Neural progenitor cell (in vitro differentiated cells): ENCODE measurements around the gene MYOM1. TPM values are rescaled to one million over a fixed set of nuclear protein-coding genes. Genes with fewer than 3 reads are reported as not detected.

Experiments
- DNase-seq: peaks from one replicate; pipeline ENCODE4 v3.0.0-alpha.2; 2016; ENCODE audit warnings: low spot score
- H2AFZ ChIP-seq: fragments of 200-600 bp; sonication (generic); replicated peaks from 2 replicates; pipeline ENCODE4 v1.6.1; 2016; ENCODE audit warnings: antibody characterized with exemption
- H3F3A ChIP-seq: fragments of 200-600 bp; sonication (generic); 2 replicates; pipeline ENCODE4 v1.6.1; 2016; ENCODE audit warnings: antibody characterized with exemption, low read depth
- H3K27ac ChIP-seq: fragments of 200-600 bp; sonication (generic); 2 replicates; pipeline ENCODE4 v1.5.1; 2016; ENCODE audit warnings: mild to moderate bottlenecking
- H3K27me3 ChIP-seq: fragments of 200-600 bp; sonication (generic); 2 replicates; pipeline ENCODE4 v1.6.1; 2016; ENCODE audit warnings: mild to moderate bottlenecking, moderate library complexity
- H3K36me3 ChIP-seq: fragments of 200-600 bp; sonication (generic); 2 replicates; pipeline ENCODE4 v1.5.1; 2016
- H3K4me1 ChIP-seq: fragments of 200-600 bp; sonication (generic); 2 replicates; pipeline ENCODE4 v1.6.1; 2016; ENCODE audit warnings: mixed run types
- H3K4me2 ChIP-seq: fragments of 200-600 bp; sonication (generic); 2 replicates; pipeline ENCODE4 v1.6.1; 2016
- H3K4me3 ChIP-seq: fragments of 200-600 bp; sonication (generic); 2 replicates; pipeline ENCODE4 v1.5.1; 2016
- H3K79me2 ChIP-seq: fragments of 200-600 bp; sonication (generic); 2 replicates; pipeline ENCODE4 v1.6.1; 2016; ENCODE audit warnings: low read depth
- H3K9ac ChIP-seq: fragments of 200-600 bp; sonication (generic); 2 replicates; pipeline ENCODE4 v1.6.1; 2016
- H3K9me3 ChIP-seq: fragments of 200-600 bp; sonication (generic); 2 replicates; pipeline ENCODE4 v1.5.1; 2016; ENCODE audit warnings: low read depth
- H4K20me1 ChIP-seq: fragments of 200-600 bp; sonication (generic); 2 replicates; pipeline ENCODE4 v1.6.1; 2016; ENCODE audit warnings: low read depth
- H3K27ac Mint-ChIP-seq: 3 replicates; pipeline ENCODE4 v1.8.0; 2021; ENCODE audit warnings: mixed read lengths
- H3K27me3 Mint-ChIP-seq: 2 replicates; pipeline ENCODE4 v1.8.0; 2022; ENCODE audit warnings: low read depth, mild to moderate bottlenecking, inconsistent platforms, moderate library complexity, mixed read lengths; ENCODE audit not compliant: insufficient read depth
- H3K36me3 Mint-ChIP-seq: 3 replicates; pipeline ENCODE4 v1.8.0; 2021; ENCODE audit warnings: mixed read lengths
- H3K4me1 Mint-ChIP-seq: 3 replicates; pipeline ENCODE4 v1.8.0; 2021; ENCODE audit warnings: mixed read lengths
- H3K4me3 Mint-ChIP-seq: 3 replicates; pipeline ENCODE4 v1.8.0; 2021; ENCODE audit warnings: mild to moderate bottlenecking, moderate library complexity, mixed read lengths
- H3K9me3 Mint-ChIP-seq: 3 replicates; pipeline ENCODE4 v1.8.0; 2020; ENCODE audit warnings: mixed read lengths
- EZH2 ChIP-seq: fragments of 200-600 bp; sonication (generic); IDR thresholded peaks from 2 replicates; pipeline ENCODE4 v1.6.1; 2017; ENCODE audit warnings: antibody characterized with exemption, mild to moderate bottlenecking, moderate library complexity
- EZH2phosphoT487 ChIP-seq: fragments of 200-600 bp; sonication (generic); IDR thresholded peaks from 2 replicates; pipeline ENCODE4 v1.6.1; 2017; ENCODE audit warnings: antibody characterized with exemption
- total RNA-seq: library from RNA; depleted of rRNA; stranded (reverse); fragments of >200 nt; gene quantifications from 2 replicates; pipeline ENCODE4 v1.2.3, GENCODE V29; 2015; ENCODE audit warnings: low replicate concordance
- TF ChIP-seq, protein P1 (sequence below): fragments of 200-600 bp; sonication (generic); IDR thresholded peaks from 2 replicates; pipeline ENCODE4 v1.5.1; 2017; ENCODE audit warnings: antibody characterized with exemption, mild to moderate bottlenecking

MYOM1 gene
- total RNA-seq, 1 donor from 2014 or later = 0.45 TPM

DNA sequence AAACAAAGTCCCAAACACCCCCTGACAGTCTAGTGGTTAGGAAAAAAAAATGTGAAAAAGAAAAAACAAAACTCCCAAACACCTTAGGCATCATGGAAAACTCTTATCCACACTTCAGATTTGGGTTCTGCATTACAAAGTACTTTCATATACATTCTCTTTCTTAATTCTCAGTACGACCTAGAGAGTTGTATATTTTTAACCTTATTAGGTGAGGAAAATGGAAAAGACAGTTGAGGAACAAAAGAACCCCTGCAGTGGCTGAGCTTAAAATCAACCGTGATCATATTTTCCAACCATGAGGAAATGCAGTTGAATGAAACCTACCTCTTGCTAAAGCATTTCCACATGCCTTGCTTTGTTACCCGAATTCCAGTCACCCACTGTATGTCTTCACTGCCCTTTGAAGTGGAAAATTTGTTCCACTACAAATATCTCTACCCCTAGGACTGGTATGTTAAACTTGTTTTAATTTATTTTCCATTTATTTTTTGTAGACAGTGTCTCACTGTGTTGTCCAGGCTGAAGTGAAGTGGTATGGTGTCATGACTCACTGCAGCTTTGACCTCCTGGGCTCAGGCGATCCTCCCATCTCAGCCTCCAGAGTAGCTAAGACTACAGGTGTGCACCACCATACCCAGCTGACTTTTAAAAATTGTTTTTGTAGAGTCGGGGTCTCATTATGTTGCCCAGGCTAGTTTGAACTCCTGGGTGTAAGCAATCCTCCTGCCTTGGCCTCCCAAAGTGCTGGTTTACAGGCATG is 149.9 kb downstream of the MYOM1 start:
- Mint-ChIP-seq H3K27me3 (peaks cover 5% of the 10 kb centered on the region), H3K4me3 (no peak overlapping the region), H3K27ac (no peak overlapping the region), H3K9me3 (no peaks in the 10 kb centered on the region), H3K36me3 (no peaks in the 10 kb centered on the region), H3K4me1 (peaks cover 3% of the 10 kb centered on the region)
- Histone ChIP-seq H3K4me3 (no peak overlapping the region), H3K27me3 (no peaks in the 10 kb centered on the region), H3K27ac (no peak overlapping the region), H3F3A (no peaks in the 10 kb centered on the region), H3K9me3 (no peaks in the 10 kb centered on the region), H3K9ac (no peak overlapping the region), H3K36me3 (no peaks in the 10 kb centered on the region), H2AFZ (no peak overlapping the region), H3K4me1 (no peaks in the 10 kb centered on the region), H4K20me1 (no peaks in the 10 kb centered on the region), H3K79me2 (no peaks in the 10 kb centered on the region), H3K4me2 (no peak overlapping the region)
- TF ChIP-seq EZH2 (no peak), EZH2phosphoT487 (no peak)
- TF ChIP-seq, protein P1, sequence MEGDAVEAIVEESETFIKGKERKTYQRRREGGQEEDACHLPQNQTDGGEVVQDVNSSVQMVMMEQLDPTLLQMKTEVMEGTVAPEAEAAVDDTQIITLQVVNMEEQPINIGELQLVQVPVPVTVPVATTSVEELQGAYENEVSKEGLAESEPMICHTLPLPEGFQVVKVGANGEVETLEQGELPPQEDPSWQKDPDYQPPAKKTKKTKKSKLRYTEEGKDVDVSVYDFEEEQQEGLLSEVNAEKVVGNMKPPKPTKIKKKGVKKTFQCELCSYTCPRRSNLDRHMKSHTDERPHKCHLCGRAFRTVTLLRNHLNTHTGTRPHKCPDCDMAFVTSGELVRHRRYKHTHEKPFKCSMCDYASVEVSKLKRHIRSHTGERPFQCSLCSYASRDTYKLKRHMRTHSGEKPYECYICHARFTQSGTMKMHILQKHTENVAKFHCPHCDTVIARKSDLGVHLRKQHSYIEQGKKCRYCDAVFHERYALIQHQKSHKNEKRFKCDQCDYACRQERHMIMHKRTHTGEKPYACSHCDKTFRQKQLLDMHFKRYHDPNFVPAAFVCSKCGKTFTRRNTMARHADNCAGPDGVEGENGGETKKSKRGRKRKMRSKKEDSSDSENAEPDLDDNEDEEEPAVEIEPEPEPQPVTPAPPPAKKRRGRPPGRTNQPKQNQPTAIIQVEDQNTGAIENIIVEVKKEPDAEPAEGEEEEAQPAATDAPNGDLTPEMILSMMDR = no peak
- DNase-seq = no peak

DNA sequence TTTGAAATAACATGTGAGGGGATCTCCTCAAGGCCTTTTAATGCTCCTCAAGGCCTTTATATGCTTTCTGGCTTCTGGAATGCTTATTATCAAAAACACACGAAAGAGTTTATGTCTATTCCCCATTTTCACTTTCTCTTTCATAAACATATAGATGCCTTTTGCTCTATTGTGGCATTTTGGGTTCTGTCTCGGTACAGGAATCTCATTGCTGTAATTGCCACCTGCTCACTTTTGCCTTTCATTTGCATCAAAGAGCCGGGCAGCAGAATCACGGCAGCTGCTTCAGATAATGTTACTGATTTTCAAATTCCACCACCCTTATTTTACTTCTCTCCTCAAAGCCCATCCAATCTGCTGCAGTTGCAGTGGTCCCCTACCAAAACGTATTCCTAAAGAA is 152.0 kb downstream of the MYOM1 start:
- no peaks in the 10 kb centered on the region for H4K20me1 ChIP-seq
- H2AFZ ChIP-seq = no peak overlapping the region
- no peak for DNase-seq
- no peak overlapping the region for H3K27ac Mint-ChIP-seq
- H3K4me3 ChIP-seq = no peak overlapping the region
- H3K4me3 Mint-ChIP-seq = no peak overlapping the region
- peaks cover 2% of the 10 kb centered on the region for H3K4me1 ChIP-seq
- H3K27me3 Mint-ChIP-seq = peaks cover 2% of the 10 kb centered on the region
- no peaks in the 10 kb centered on the region for H3K27me3 ChIP-seq
- peaks cover 7% of the 10 kb centered on the region for H3K4me1 Mint-ChIP-seq
- TF ChIP-seq EZH2 = no peak
- no peak for TF ChIP-seq EZH2phosphoT487
- TF ChIP-seq, protein P1 = no peak
- H3K79me2 ChIP-seq = no peaks in the 10 kb centered on the region
- no peaks in the 10 kb centered on the region for H3K9me3 Mint-ChIP-seq
- H3K36me3 ChIP-seq = no peaks in the 10 kb centered on the region
- no peak overlapping the region for H3K9ac ChIP-seq
- no peaks in the 10 kb centered on the region for H3F3A ChIP-seq
- H3K36me3 Mint-ChIP-seq = no peaks in the 10 kb centered on the region
- no peaks in the 10 kb centered on the region for H3K9me3 ChIP-seq
- no peak overlapping the region for H3K4me2 ChIP-seq
- no peak overlapping the region for H3K27ac ChIP-seq

DNA sequence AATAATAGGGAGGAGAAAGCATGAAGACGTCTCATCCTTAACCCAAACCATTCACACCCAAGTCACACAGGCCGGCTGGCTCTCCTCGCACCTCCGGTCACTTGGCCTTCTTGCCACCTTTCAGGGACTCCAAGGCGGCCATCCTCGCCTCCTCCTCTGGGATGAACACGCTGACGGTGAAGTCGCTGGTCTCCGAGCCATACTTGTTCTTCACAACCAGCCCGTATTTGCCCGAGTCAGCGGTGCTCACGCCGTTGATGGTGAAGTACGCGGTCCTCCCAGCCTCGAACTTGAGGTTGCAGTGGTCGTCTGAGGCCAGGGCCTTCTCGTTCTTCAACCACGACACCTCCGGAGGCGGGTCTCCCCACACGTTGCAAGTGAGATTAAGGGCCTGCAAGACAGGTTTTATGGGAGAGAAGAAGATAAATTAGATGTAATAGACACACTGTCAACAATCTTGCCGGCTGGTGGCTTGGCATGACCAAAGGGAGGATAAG is 152.6 kb downstream of the MYOM1 start:
- Histone ChIP-seq H3K9ac (no peak overlapping the region), H2AFZ (no peak overlapping the region), H3K36me3 (no peaks in the 10 kb centered on the region), H3F3A (no peaks in the 10 kb centered on the region), H3K27me3 (no peaks in the 10 kb centered on the region), H3K9me3 (no peaks in the 10 kb centered on the region), H3K4me1 (peaks cover 6% of the 10 kb centered on the region), H3K4me3 (no peak overlapping the region), H3K4me2 (no peak overlapping the region), H3K27ac (no peak overlapping the region), H4K20me1 (no peaks in the 10 kb centered on the region), H3K79me2 (no peaks in the 10 kb centered on the region)
- no peak overlapping the region for H3K27ac Mint-ChIP-seq
- TF ChIP-seq, protein P1 = no peak
- TF ChIP-seq EZH2phosphoT487 (no peak), EZH2 (no peak)
- H3K4me1 Mint-ChIP-seq = peaks cover 9% of the 10 kb centered on the region
- no peaks in the 10 kb centered on the region for H3K9me3 Mint-ChIP-seq
- H3K4me3 Mint-ChIP-seq = no peak overlapping the region
- no peaks in the 10 kb centered on the region for H3K36me3 Mint-ChIP-seq
- H3K27me3 Mint-ChIP-seq = peaks cover 2% of the 10 kb centered on the region
- no peak for DNase-seq
